H1 (cell line): ENCODE measurements around the gene ARL9. TPM values are rescaled to one million over a fixed set of nuclear protein-coding genes. Genes with fewer than 3 reads are reported as not detected.

Source experiments
- CTCF ChIA-PET: fragments of 300-600 bp; sonication (Branson Sonifier 250); formaldehyde crosslinking; loops from one replicate; lab custom pipeline; 2021; ENCODE audit not compliant: partially characterized antibody; lab: Charles Lee
- POLR2A ChIA-PET: fragments of 300-600 bp; sonication (Branson Sonifier 250); formaldehyde crosslinking; loops from one replicate; lab custom pipeline; 2021; ENCODE audit warnings: inconsistent platforms; ENCODE audit not compliant: partially characterized antibody; lab: Charles Lee
- DNase-seq, 2 experiments: peaks; one replicate each; pipeline versions ENCODE4 v3.0.0 to v3.0.0-alpha.2; 2010 to 2022; ENCODE audit warnings: low spot score in 2 of 2, low read depth in 1 of 2, mixed read lengths in 1 of 2
- FAIRE-seq: peaks from 2 replicates; lab custom pipeline; 2011; peaks lifted over from hg19 to GRCh38; lab: Jason Lieb, UNC
- H2AFZ ChIP-seq: 2 replicates; pipeline ENCODE4 v1.8.1; 2012; ENCODE audit warnings: low read length, inconsistent platforms
- H2AK5ac ChIP-seq: 2 replicates; pipeline ENCODE4 v1.6.1; 2013; ENCODE audit warnings: low read depth, low read length
- H2BK120ac ChIP-seq: replicated peaks from 2 replicates; pipeline ENCODE3; 2013; ENCODE audit warnings: low read depth, low read length, inconsistent platforms
- H2BK12ac ChIP-seq: 2 replicates; pipeline ENCODE4 v1.6.1; 2013; ENCODE audit warnings: low read depth, low read length
- H2BK15ac ChIP-seq: 2 replicates; pipeline ENCODE4 v1.6.1; 2013; ENCODE audit warnings: low read length
- H2BK20ac ChIP-seq: 2 replicates; pipeline ENCODE4 v1.6.1; 2013; ENCODE audit warnings: low read length
- H2BK5ac ChIP-seq: 2 replicates; pipeline ENCODE4 v1.6.1; 2013; ENCODE audit warnings: low read depth, low read length
- H3K14ac ChIP-seq: 2 replicates; pipeline ENCODE4 v1.6.1; 2013; ENCODE audit warnings: inconsistent platforms; ENCODE audit not compliant: insufficient read length
- H3K18ac ChIP-seq: 2 replicates; pipeline ENCODE4 v1.6.1; 2013; ENCODE audit warnings: low read length; ENCODE audit errors: extremely low read depth
- H3K23ac ChIP-seq: 2 replicates; pipeline ENCODE4 v1.6.1; 2013; ENCODE audit warnings: inconsistent platforms; ENCODE audit not compliant: insufficient read length
- H3K23me2 ChIP-seq: 2 replicates; pipeline ENCODE4 v1.6.1; 2013; ENCODE audit warnings: low read depth, low read length
- H3K27ac ChIP-seq: 2 replicates; pipeline ENCODE4 v1.6.1; 2011; ENCODE audit warnings: low read depth, low read length, inconsistent platforms
- H3K27me3 ChIP-seq, 4 experiments: replicated peaks in 1 of 4; 1 replicate in 1 of 4; 2 replicates in 3 of 4; pipeline versions ENCODE4 v1.6.1 to v1.8.1; 2011 to 2013; ENCODE audit warnings: low read length in 3 of 4, mild to moderate bottlenecking in 3 of 4, inconsistent platforms in 2 of 4, mixed read lengths in 2 of 4, moderate library complexity in 1 of 4; ENCODE audit not compliant: control insufficient read depth in 3 of 4, insufficient read depth in 3 of 4; ENCODE audit errors: extremely low read depth in 1 of 4
- H3K36me3 ChIP-seq, 4 experiments: 2 replicates each; pipeline versions ENCODE4 v1.6.1 to v1.8.1; 2011 to 2013; ENCODE audit warnings: mild to moderate bottlenecking in 4 of 4, low read length in 3 of 4, moderate library complexity in 2 of 4, control low read depth in 1 of 4, inconsistent platforms in 1 of 4; ENCODE audit not compliant: insufficient read depth in 4 of 4, control insufficient read depth in 2 of 4
- H3K4ac ChIP-seq: replicated peaks from 2 replicates; pipeline ENCODE3; 2013; ENCODE audit warnings: low read length, low read depth, mixed read lengths, inconsistent platforms; ENCODE audit not compliant: insufficient read length
- H3K4me1 ChIP-seq, 4 experiments: replicated peaks in 1 of 4; 1 replicate in 1 of 4; 2 replicates in 3 of 4; pipeline versions ENCODE4 v1.6.1 to v1.8.1; 2011 to 2013; ENCODE audit warnings: low read length in 3 of 4, inconsistent platforms in 2 of 4, mixed read lengths in 1 of 4; ENCODE audit not compliant: insufficient read depth in 4 of 4, control insufficient read depth in 3 of 4
- H3K4me2 ChIP-seq, 2 experiments: 2 replicates each; pipeline versions ENCODE4 v1.6.1 to v1.8.1; 2011 to 2013; ENCODE audit warnings: low read depth in 2 of 2, low read length in 2 of 2, control low read depth in 1 of 2, inconsistent platforms in 1 of 2, mild to moderate bottlenecking in 1 of 2; ENCODE audit not compliant: insufficient read depth in 1 of 2
- H3K4me3 ChIP-seq, 4 experiments: fragments of 200-600, 300-600 bp in 1 of 4; sonication (generic), shearing (Covaris generic), sonication (Bioruptor Twin) in 1 of 4; 2 replicates each; pipeline versions ENCODE4 v1.5.1 to v1.8.1; 2011 to 2016; ENCODE audit warnings: low read length in 4 of 4, low read depth in 3 of 4, control low read depth in 2 of 4, inconsistent platforms in 2 of 4, mild to moderate bottlenecking in 2 of 4, mixed read lengths in 1 of 4, moderate library complexity in 1 of 4; ENCODE audit not compliant: insufficient read depth in 2 of 4; ENCODE audit errors: extremely low read depth in 1 of 4
- H3K56ac ChIP-seq: replicated peaks from 2 replicates; pipeline ENCODE3; 2013; ENCODE audit warnings: low read depth, mild to moderate bottlenecking, mixed read lengths, low read length, inconsistent platforms; ENCODE audit not compliant: insufficient read length
- H3K79me1 ChIP-seq: 2 replicates; pipeline ENCODE4 v1.6.1; 2013; ENCODE audit warnings: low read depth, low read length, control low read depth
- H3K79me2 ChIP-seq, 2 experiments: 2 replicates each; pipeline versions ENCODE4 v1.6.1 to v1.8.1; 2012 to 2013; ENCODE audit warnings: low read length in 2 of 2, mild to moderate bottlenecking in 2 of 2, inconsistent platforms in 1 of 2; ENCODE audit not compliant: insufficient read depth in 2 of 2, control insufficient read depth in 1 of 2
- H3K9ac ChIP-seq, 4 experiments: replicated peaks in 1 of 4; 1 replicate in 1 of 4; 2 replicates in 3 of 4; pipeline versions ENCODE4 v1.6.1 to v1.8.1; 2011 to 2013; ENCODE audit warnings: low read depth in 3 of 4, low read length in 3 of 4, control low read depth in 2 of 4, mild to moderate bottlenecking in 2 of 4, moderate library complexity in 2 of 4, inconsistent platforms in 1 of 4; ENCODE audit errors: extremely low read depth in 1 of 4
- H3K9me3 ChIP-seq, 2 experiments: 2 replicates each; pipeline versions ENCODE4 v1.6.1 to v1.8.1; 2012 to 2013; ENCODE audit warnings: mild to moderate bottlenecking in 2 of 2, moderate library complexity in 2 of 2, control low read depth in 1 of 2, inconsistent platforms in 1 of 2, low read depth in 1 of 2, low read length in 1 of 2, mixed read lengths in 1 of 2; ENCODE audit not compliant: insufficient read depth in 2 of 2
- H4K20me1 ChIP-seq, 2 experiments: replicated peaks in 1 of 2; 2 replicates each; pipeline versions ENCODE3 to v1.8.1; 2011 to 2013; ENCODE audit warnings: inconsistent platforms in 2 of 2, low read length in 2 of 2, mild to moderate bottlenecking in 1 of 2; ENCODE audit not compliant: insufficient read depth in 2 of 2, control insufficient read depth in 1 of 2
- H4K5ac ChIP-seq: 2 replicates; pipeline ENCODE4 v1.6.1; 2013; ENCODE audit warnings: low read length, low read depth, mixed read lengths, inconsistent platforms; ENCODE audit not compliant: insufficient read length
- H4K8ac ChIP-seq: 2 replicates; pipeline ENCODE4 v1.8.0; 2013; ENCODE audit warnings: mild to moderate bottlenecking, moderate library complexity, low read length, inconsistent platforms; ENCODE audit not compliant: insufficient read depth; ENCODE audit errors: extremely low read depth
- H4K91ac ChIP-seq: replicated peaks from 2 replicates; pipeline ENCODE3; 2013; ENCODE audit warnings: low read length, mixed read lengths, inconsistent platforms; ENCODE audit not compliant: insufficient read length
- CTCF ChIP-seq, 3 experiments: IDR thresholded peaks; 1 replicate in 2 of 3; 2 replicates in 1 of 3; pipeline versions ENCODE4 v1.5.1 to v1.6.1; 2011; ENCODE audit warnings: low read length in 3 of 3, mild to moderate bottlenecking in 3 of 3, inconsistent platforms in 2 of 3, low read depth in 1 of 3, moderate library complexity in 1 of 3; ENCODE audit not compliant: insufficient read depth in 1 of 3; ENCODE audit errors: control extremely low read depth in 1 of 3
- EZH2 ChIP-seq: fragments of 200-600 bp; sonication (generic); IDR thresholded peaks from 2 replicates; pipeline ENCODE4 v1.7.1; 2012; ENCODE audit warnings: low read depth, mild to moderate bottlenecking, moderate library complexity, low read length, inconsistent platforms; ENCODE audit not compliant: severe bottlenecking
- NANOG ChIP-seq: IDR thresholded peaks from 2 replicates; pipeline ENCODE4 v1.6.1; 2011; ENCODE audit warnings: low read length, low read depth, mild to moderate bottlenecking, inconsistent platforms; ENCODE audit not compliant: insufficient read depth, poor library complexity, severe bottlenecking
- RAD21 ChIP-seq, 2 experiments: IDR thresholded peaks in 1 of 2; conservative IDR thresholded peaks in 1 of 2; 2 replicates each; pipeline ENCODE4 v1.6.1; 2011; ENCODE audit warnings: low read depth in 2 of 2, low read length in 2 of 2, improper control_type of control experiment in 1 of 2, inconsistent platforms in 1 of 2, mild to moderate bottlenecking in 1 of 2, moderate library complexity in 1 of 2
- RFX5 ChIP-seq: IDR thresholded peaks from 2 replicates; pipeline ENCODE4 v1.6.1; 2011; ENCODE audit warnings: low read depth, low read length, improper control_type of control experiment, borderline replicate concordance
- RNF2 ChIP-seq: fragments of 200-900, 300-1000 bp; sonication (generic); IDR thresholded peaks from 2 replicates; pipeline ENCODE4 v1.7.1; 2016; ENCODE audit warnings: borderline replicate concordance, low read depth, mild to moderate bottlenecking, antibody characterized with exemption, low read length; ENCODE audit not compliant: poor library complexity, severe bottlenecking; ENCODE audit errors: missing control alignments
- SIN3A ChIP-seq, 2 experiments: IDR thresholded peaks in 1 of 2; conservative IDR thresholded peaks in 1 of 2; 2 replicates each; pipeline ENCODE4 v1.6.1; 2011 to 2012; ENCODE audit warnings: low read length in 2 of 2, improper control_type of control experiment in 1 of 2, low read depth in 1 of 2, mild to moderate bottlenecking in 1 of 2
- SIRT6 ChIP-seq: IDR thresholded peaks from one replicate; pipeline ENCODE4 v1.7.1; 2012; ENCODE audit warnings: low read length, inconsistent platforms
- SP4 ChIP-seq: IDR thresholded peaks from 2 replicates; pipeline ENCODE4 v1.6.1; 2012; ENCODE audit warnings: low read length, inconsistent platforms
- WGBS, 2 experiments: shearing (Covaris generic) in 1 of 2; methylation state at CpG; one replicate each; pipeline versions ENCODE4 v1.1.6 to v1.1.7; 2013 to 2015; ENCODE audit warnings: low lambda C conversion rate in 2 of 2, mixed read lengths in 2 of 2, inconsistent platforms in 1 of 2, low coverage in 1 of 2, missing lambda C conversion rate in 1 of 2; ENCODE audit not compliant: insufficient replicate concordance in 2 of 2, insufficient coverage in 1 of 2, insufficient read length in 1 of 2; ENCODE audit errors: extremely low coverage in 1 of 2, missing lambda C conversion rate in 1 of 2; 5-methylcytosine and 5-hydroxymethylcytosine counted together
- polyA plus RNA-seq, 7 experiments: library from polyadenylated mRNA; depleted of rRNA in 3 of 7; stranded (reverse) in 5 of 7; unstranded in 2 of 7; fragments of >200 nt in 5 of 7; fragments of 200-250 nt in 2 of 7; gene quantifications; 1 replicate in 5 of 7; 2 replicates in 1 of 7; 4 replicates in 1 of 7; pipeline versions ENCODE4 v1.2.1 to v1.2.3, GENCODE V29; 2011 to 2013; ENCODE audit warnings: missing spikeins in 2 of 7, mixed read lengths in 2 of 7
- total RNA-seq: library from RNA; stranded (reverse); fragmentation: NEBNext Ultra II Directional; extraction: Animal tissue kit (Norgen Biotek cat#: 25700); gene quantifications from 2 replicates; pipeline ENCODE4 v1.2.1, GENCODE V29; 2021

Gene ARL9
- total and polyA plus RNA-seq, 2 of the 8 experiments (the other 6 are each of a cell fraction or from before 2014, with no cell fraction given) = 0.60 to 0.76 TPM

GRCh38 chr4:56468097-56468422 lies 37.5 kb upstream of the ARL9 start:
- no peak overlapping the region for H3K14ac ChIP-seq
- no peak overlapping the region for H3K56ac ChIP-seq
- H3K18ac ChIP-seq = peak overlapping the region; percentile 60; the same call in 1 of the 2 replicates
- no peak overlapping the region for H4K91ac ChIP-seq
- H3K23ac ChIP-seq = no peak overlapping the region
- H3K27ac ChIP-seq = peak overlapping the region; percentile 84
- DNase-seq (no peak), FAIRE-seq (no peak)
- H3K79me1 ChIP-seq = peaks cover 5% of the 10 kb centered on the region
- H2BK5ac ChIP-seq = peak overlapping the region; percentile 98; the same call in 1 of the 2 replicates
- H3K23me2 ChIP-seq = peaks cover 10% of the 10 kb centered on the region
- H2BK120ac ChIP-seq = no peak overlapping the region
- peaks cover 4 to 56% of the 10 kb centered on the region in 2 experiments; a peak in 3 of 4 replicates for H3K79me2 ChIP-seq
- WGBS, 2 experiments = 3% methylated on average over 10 of the region's 10 CpGs; no CpG with 5 or more reads in 1 of the 2 experiments
- ChIA-PET CTCF (interaction anchor here (0.6 to 1.3 kb wide), 2 partner anchors 41 to 370 kb away, joined by 3 to 4 read pairs; no protein-coding TSS in a partner anchor), POLR2A (interaction anchor here (0.7 to 3.4 kb wide), 11 partner anchors 9 to 514 kb away, joined by 3 to 37 read pairs (median 4); partner anchors contain the start of genes PAICS and PPAT)
- no peak overlapping the region for H2BK15ac ChIP-seq
- H3K4me2 ChIP-seq = peak overlapping the region; percentile 77 to 100
- H3K36me3 ChIP-seq = peaks cover 0 to 34% (median 12%) of the 10 kb centered on the region in 4 experiments; a peak in 7 of 8 replicates
- no peak overlapping the region for H3K4ac ChIP-seq
- H3K27me3 ChIP-seq = no peaks in the 10 kb centered on the region
- H4K8ac ChIP-seq = no peak overlapping the region
- no peak overlapping the region; the same call in 1 of the 2 replicates for H2AFZ ChIP-seq
- no peak overlapping the region for H2AK5ac ChIP-seq
- peaks cover 0 to 5% (median 2%) of the 10 kb centered on the region in 4 experiments; a peak in 1 of 7 replicates for H3K4me1 ChIP-seq
- no peak overlapping the region for H2BK20ac ChIP-seq
- H3K4me3 ChIP-seq = peak overlapping the region; percentile 88 to 99 (median 96)
- H4K5ac ChIP-seq = peak overlapping the region; percentile 54
- no peak overlapping the region for H2BK12ac ChIP-seq
- peak overlapping the region; percentile 78 to 97 (median 92) for H3K9ac ChIP-seq
- peaks cover 1 to 14% of the 10 kb centered on the region in 2 experiments for H4K20me1 ChIP-seq
- H3K9me3 ChIP-seq = no peaks in the 10 kb centered on the region
- TF ChIP-seq NANOG = no peak
- no peak for TF ChIP-seq EZH2
- TF ChIP-seq SIRT6 = no peak
- no peak for TF ChIP-seq RNF2
- no peak for TF ChIP-seq SP4
- TF ChIP-seq SIN3A (conservative IDR thresholded peaks at IDR 0.05 in 1 of 2, IDR thresholded peaks at IDR 0.05 in 1 of 2; ENCODE audit: low read depth in 1 of 2, low read length in 2 of 2) = peak in 1 of 2 experiments; percentile 61; a peak in 1 of 4 replicates
- no peak for TF ChIP-seq RFX5
- TF ChIP-seq CTCF (IDR thresholded peaks at IDR 0.05; ENCODE audit: control extremely low read depth in 1 of 3, insufficient read depth in 1 of 3, low read depth in 1 of 3, low read length in 3 of 3) = no peak
- no peak for TF ChIP-seq RAD21 (IDR thresholded peaks at IDR 0.05 in 1 of 2, conservative IDR thresholded peaks at IDR 0.05 in 1 of 2; ENCODE audit: low read depth in 2 of 2, low read length in 2 of 2)
